M059J (cell line): ENCODE results near the gene CEP63. TPM values are rescaled to one million over a fixed set of nuclear protein-coding genes. Genes with fewer than 3 reads are reported as not detected.

Experiments
- DNase-seq: peaks from one replicate; pipeline ENCODE4 v3.0.0-alpha.2; 2012; ENCODE audit warnings: low read depth
- total RNA-seq: library from RNA; depleted of rRNA; stranded (reverse); fragments of >200 nt; shearing (Covaris generic); gene quantifications from 2 replicates; pipeline ENCODE4 v1.2.3, GENCODE V29; 2014; rRNA removed

The CEP63 gene
- total RNA-seq = 20.7 and 26.3 TPM in 2 replicates

DNA sequence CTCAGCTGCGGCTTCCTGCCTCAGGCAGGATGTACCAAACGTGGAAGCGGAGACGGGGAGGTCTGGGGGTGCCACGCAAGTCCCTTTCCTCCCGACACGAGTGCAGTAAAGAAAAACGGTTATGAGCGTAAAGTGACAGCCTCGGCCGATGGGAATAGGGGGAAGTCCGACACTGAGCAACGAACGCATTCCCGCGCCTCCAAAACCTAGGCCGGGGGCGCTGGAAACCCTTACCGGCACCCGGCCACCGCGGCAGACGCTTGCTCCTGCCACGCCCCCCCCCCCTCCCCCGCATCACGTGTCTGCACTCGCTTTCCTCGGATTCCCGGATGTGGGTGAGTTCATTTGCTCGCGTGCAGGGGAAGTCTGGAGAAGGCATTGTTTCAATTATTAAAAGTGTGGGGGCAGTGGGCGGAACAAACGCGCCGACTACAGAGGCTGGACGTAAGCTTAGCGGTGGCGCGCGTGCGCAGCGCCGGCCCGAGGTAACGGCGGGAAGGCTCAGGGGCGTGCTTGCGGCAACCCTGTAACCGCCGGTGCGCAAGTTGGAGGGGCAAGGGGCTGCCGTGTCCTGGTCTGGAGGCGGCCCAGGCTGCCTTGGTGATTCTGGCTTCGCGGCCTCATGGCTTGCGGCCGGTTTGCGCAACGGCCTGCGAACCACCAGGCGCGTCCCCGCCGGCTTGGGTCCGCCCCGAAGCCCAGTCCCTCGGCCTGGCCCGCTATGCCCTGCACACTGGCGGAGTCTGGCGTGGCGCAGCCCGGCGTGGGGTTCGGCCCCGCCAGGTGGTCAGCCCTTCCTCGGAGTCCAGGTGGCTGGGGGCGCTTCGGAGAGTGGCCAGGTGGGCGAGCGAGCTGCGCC is at the start of gene CEP63, which contains the start of gene ANAPC13:
Gene CEP63, plus strand, starts transcription at position 340 of the 859 bp plus-strand sequence. CDS start 9,264 bp downstream, outside the sequence.
Gene ANAPC13, minus strand, starts transcription at position 268 of the 859 bp plus-strand sequence. CDS start 3,081 bp downstream, outside the sequence.
- DNase-seq = peak; percentile 100

DNA sequence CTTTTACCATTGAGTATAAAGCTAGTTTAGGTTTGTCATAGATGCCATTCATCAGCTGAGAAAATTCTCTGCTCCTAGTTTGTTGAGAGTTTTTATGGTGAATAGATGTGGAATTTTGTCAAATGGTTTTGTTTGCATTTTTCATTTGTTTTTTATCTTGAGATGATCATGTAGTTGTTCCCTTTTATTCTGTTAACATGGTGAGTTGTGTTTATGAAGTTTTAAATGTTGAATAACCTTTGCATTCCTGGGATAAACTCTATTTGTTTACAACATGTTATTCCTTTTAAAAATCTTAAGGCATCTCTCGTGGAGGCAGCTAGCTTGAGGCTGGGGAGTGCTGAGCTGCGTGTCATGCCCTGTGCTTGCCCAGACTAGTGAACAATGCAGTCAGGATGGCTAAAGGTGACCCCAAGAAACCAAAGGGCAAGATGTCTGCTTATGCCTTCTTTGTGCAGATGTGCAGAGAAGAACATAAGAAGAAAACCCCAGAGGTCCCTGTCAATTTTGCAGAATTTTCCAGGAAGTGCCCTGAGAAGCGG is 48.6 kb upstream of the CEP63 start:
- no peak for DNase-seq

DNA sequence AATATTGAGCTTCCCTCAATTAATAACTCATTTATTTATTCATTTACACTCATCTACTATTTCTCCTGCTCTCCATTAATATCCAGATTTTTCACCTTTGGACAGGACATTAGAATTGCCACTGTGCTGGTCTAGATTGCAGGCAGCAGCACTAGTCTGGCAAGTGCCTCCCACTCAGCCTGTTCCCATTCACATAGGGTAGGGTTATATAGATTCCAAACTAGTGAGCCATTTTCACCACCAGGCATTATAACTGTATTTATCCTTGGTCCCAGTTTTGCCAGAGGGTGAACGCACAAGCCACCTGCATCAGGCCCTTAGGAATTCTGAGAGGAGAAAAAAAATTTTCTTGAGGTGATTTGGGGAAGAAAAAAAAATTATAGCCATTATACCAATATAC is 44.5 kb upstream of the CEP63 start:
- DNase-seq = no peak

DNA sequence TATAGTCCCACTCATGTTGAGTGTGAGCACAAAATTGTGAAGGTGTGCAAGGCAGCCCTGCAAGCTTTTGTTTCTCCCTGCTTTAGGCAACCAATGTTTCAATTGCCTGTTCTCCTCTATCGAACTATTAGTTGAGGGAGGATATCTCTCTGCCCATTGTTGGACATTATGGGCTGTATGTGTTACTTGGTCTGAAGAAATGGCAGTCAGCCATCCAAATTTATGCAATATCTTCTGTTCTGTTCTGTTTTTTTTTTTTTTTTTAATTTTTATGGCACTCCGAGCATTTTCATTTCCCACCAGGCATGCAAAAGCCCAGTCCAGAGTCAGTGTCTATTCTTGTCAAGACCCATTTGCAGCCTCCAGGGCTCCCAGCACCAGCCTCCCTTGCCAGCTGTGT is 44.0 kb upstream of the CEP63 start:
- DNase-seq = no peak

GRCh38 chr3:134445095-134445494 is 40.8 kb upstream of the CEP63 start:
- no peak for DNase-seq

DNA sequence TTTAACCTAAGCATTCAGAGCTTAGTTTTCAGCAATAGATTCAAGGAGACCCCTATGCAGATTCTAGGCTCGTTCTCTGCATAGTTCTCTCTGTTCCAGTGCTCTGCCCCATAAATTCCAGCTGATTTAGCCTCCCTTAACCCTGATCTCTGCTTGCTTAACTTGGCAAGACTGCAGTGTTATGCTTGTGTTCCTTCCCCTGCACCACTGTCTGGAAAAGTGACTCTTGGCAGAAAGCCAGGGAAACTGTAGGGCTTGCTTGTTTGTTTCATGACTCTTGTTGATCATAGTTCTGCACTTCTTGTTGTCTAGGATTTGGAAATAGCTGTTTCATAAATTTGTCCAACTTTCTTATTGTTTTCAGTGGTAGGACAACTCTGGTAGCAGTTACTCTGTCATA is 40.2 kb upstream of the CEP63 start:
- DNase-seq = peak; percentile 41

- DNase-seq = peak; percentile 86
These were observed 39.1 kb upstream of the CEP63 start for GRCh38 chr3:134446800-134447199.

- no peak for DNase-seq
These were observed 38.5 kb upstream of the CEP63 start for GRCh38 chr3:134447351-134447750.

DNA sequence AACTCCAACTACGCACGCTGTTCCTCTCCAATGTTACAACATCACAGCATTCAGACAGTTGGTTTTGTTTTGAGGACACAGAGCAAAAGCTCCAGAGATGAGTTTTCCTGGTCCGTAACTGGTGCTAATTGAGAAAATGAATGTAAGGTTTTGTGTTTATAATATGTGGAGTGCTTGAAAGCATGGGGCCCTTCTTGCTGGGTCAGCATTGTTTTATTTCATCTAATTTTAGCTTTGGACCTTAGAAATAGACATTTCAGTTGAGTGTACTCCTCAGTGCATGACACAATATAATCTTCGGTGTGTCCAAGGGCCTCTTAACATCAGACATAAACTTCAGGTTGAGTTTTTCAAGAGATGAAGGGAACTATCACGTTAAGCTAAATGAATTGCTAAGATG is 37.2 kb upstream of the CEP63 start:
- no peak for DNase-seq

- DNase-seq = peak; percentile 67
These were observed 36.6 kb upstream of the CEP63 start for GRCh38 chr3:134449277-134449676.

DNA sequence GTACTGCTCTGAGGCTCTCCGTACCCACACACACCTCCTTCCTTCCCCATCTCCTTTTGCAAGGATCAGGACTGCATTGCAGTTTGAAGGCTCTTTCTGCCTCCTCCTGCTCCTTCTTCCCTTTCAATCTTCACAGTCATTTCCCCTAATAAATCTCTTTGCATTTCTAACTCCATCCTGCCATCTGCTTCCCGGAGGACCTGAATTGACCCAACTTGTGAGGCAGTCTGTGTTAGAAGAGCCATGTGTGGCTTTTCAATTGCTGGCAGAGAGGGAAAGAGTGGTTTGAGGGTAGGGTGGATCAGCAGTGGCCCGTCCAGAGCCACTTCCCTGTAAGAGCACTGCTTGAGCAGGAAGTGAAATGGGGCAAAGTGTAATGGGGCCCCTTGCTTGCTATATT is 35.9 kb upstream of the CEP63 start:
- DNase-seq = no peak

DNA sequence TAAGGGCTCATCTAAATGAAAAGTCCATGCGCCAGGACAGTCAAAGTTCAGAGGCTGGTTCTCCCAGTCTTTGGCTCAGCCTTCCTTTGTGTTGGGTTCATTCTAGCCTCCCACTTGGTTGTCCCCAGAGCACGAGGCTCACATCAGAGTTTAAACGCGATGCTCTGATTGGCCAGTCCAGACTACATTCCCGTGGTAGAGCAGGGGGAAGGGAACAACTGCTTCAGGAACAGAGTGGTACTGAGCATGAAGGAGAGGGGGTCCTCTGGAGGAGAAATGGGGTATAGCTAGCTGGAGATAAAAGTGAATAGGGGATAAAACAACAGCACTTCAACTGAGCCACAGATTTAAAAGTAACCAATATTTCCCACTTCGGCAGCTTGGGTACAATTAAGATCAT is 32.2 kb upstream of the CEP63 start:
- DNase-seq = no peak

- DNase-seq = no peak
These were observed 28.3 kb upstream of the CEP63 start for GRCh38 chr3:134457376-134458074.

DNA sequence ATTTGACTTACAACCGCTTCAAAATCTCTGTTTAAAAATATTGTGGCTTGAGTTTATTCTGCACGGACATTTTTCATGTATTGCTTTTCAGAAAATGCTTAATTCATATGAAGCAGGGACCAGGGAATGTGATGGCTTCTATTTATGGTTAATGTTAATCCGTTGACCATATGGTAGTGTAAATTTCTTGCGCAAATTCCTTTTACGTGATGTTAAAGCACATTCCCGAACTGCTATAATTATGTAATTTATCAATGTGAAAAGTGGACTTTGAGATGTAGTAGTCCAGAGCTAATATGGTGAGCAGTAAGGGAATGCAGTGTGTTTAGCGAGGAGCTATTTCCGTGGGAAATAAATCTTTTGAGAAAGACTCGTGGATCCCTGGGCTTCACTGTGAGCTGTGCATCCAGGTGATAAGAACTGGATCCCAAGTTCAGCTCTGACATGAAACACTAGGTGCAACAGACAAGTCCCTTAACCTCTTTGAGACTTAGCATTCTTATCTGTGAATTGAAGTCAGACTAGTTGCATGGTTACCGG is 27.4 kb upstream of the CEP63 start:
- DNase-seq = no peak

- DNase-seq = no peak
These were observed 26.3 kb upstream of the CEP63 start for GRCh38 chr3:134459562-134459961.

- peak; percentile 83 for DNase-seq
These were observed 24.9 kb upstream of the CEP63 start for GRCh38 chr3:134460965-134461364.

GRCh38 chr3:134462331-134462941 is 23.4 kb upstream of the CEP63 start:
- DNase-seq = peak; percentile 75

DNA sequence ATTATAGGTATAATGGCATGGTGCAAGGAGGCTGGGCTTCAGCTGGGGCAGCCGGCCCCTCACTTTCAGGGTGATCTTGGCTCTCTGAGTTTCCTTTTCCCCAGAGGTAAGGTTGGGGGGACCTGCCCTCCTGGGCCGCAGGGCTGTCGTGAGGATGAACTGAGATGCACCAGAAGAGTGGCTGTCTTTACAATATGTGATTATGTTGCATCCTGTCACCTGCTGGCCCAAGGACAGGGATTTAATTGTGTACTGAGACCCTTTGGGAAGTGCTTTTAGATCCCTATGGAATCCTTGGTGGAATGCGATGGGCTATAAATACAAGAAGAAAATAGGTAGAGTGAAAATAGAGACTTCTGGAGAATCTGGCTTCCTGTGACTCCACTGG is 22.2 kb upstream of the CEP63 start:
- no peak for DNase-seq

DNA sequence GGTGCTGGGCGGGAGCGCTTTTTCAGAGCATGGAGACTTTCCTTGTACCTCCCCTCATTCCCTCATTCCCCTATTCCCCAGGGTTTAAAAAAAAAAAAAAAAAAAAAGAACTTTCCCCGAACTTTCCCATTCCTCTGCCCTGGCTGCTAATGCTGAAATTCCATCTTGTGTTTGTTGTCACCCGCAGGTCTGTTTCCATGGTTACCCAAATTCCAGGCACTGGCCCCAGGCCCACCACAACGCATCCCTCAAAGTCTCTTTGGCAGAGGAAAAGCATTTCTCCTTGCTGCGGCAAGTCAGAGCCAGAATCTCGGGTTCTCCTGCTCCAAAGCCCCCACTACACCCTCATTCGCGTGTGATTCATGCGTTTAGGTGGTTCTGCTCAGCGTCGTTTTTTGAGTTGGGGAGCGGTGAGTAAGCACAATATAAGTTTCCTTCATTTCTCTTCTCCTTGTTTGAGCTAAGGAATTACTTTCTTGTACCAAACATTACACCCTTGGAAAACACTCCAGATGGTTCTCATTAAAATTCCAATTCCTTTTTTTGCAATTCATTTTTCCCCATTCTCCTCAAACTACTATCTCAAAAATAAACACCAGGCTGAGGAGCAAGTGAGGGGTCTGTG is 21.7 kb upstream of the CEP63 start:
- peak; percentile 98 for DNase-seq

DNA sequence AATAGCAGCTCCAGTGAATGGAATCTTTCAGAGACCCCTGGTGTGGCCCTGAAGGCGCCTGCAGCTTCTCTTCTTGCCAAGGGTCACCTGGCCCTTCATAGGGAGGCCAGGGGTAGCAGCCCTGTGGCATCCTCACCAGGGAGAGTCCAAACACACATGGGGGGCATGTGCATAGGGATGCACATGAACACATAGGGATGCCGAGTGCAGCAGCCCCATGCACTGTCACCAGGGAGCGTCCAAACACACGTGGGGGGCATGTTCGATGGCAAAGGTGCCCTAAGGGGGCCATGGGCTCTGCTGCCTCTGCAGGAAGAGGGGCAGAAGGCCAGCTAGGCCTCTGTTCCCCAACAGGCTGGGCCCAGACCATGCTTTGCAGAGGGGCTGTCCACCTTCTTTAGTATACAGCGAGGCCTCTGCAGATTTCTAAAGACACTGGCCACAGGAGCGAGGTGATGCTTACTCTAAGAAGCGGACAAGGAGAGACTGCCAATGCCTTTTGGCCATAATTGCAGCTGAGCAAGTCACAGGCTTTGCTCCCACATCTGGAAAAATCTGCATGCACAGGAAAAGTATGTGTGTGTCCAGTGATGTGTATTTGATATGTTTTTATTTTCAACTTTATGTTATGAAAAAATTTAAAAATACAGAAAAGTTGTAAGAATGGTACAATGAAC is 21.0 kb upstream of the CEP63 start:
- DNase-seq = no peak

GRCh38 chr3:134466331-134466730 is 19.5 kb upstream of the CEP63 start:
- no peak for DNase-seq
